Caco-2 (cell line): ENCODE results near the gene DSCAML1. TPM values are rescaled to one million over a fixed set of nuclear protein-coding genes. Genes with fewer than 3 reads are reported as not detected.

Source experiments
- BruUV-seq: library from RNA; stranded (reverse); fragments of 400-500 nt; replicated peaks from 2 replicates; lab custom pipeline; 2021; lab: Mats Ljungman, UMichigan
- CTCF ChIA-PET: fragments of 300-600 bp; sonication (Branson Sonifier 250); formaldehyde crosslinking; loops from one replicate; lab custom pipeline; 2022; ENCODE audit warnings: antibody characterized with exemption; lab: Charles Lee
- POLR2A ChIA-PET: fragments of 300-600 bp; sonication (Branson Sonifier 250); formaldehyde crosslinking; loops from one replicate; lab custom pipeline; 2022; ENCODE audit warnings: antibody characterized with exemption; lab: Charles Lee
- DNase-seq, 2 experiments: peaks; one replicate each; pipeline versions ENCODE4 v3.0.0 to v3.0.0-alpha.2; 2020 to 2022
- H3K27me3 ChIP-seq: replicated peaks from 2 replicates; pipeline ENCODE4 v1.6.0; 2011; ENCODE audit warnings: low read length; ENCODE audit not compliant: control insufficient read depth, insufficient read depth
- H3K36me3 ChIP-seq: 2 replicates; pipeline ENCODE4 v1.5.1; 2011; ENCODE audit warnings: low read length; ENCODE audit not compliant: control insufficient read depth, insufficient read depth
- H3K4me1 ChIP-seq: fragments of 250-450 bp; sonication (Bioruptor Pico); 2 replicates; pipeline ENCODE4 v1.5.1; 2020; ENCODE audit warnings: mild to moderate bottlenecking
- H3K4me3 ChIP-seq: 2 replicates; pipeline ENCODE4 v1.5.1; 2011; ENCODE audit warnings: low read depth, mild to moderate bottlenecking, control low read depth, low read length
- H3K9me3 ChIP-seq: fragments of 250-450 bp; sonication (Bioruptor Pico); 2 replicates; pipeline ENCODE4 v1.5.1; 2020; ENCODE audit warnings: mild to moderate bottlenecking, moderate library complexity
- H3K27ac Mint-ChIP-seq: one replicate; pipeline ENCODE4 v1.8.0; 2022; ENCODE audit warnings: mixed read lengths; ENCODE audit not compliant: unreplicated experiment
- H3K27me3 Mint-ChIP-seq: one replicate; pipeline ENCODE4 v1.8.0; 2022; ENCODE audit warnings: mixed read lengths; ENCODE audit not compliant: insufficient read depth, unreplicated experiment
- H3K36me3 Mint-ChIP-seq: one replicate; pipeline ENCODE4 v1.8.0; 2022; ENCODE audit warnings: mild to moderate bottlenecking, mixed read lengths; ENCODE audit not compliant: insufficient read depth, unreplicated experiment
- H3K4me1 Mint-ChIP-seq: one replicate; pipeline ENCODE4 v1.8.0; 2022; ENCODE audit warnings: low read depth, mixed read lengths; ENCODE audit not compliant: unreplicated experiment
- H3K4me3 Mint-ChIP-seq: one replicate; pipeline ENCODE4 v1.8.0; 2022; ENCODE audit warnings: mild to moderate bottlenecking, moderate library complexity, mixed read lengths; ENCODE audit not compliant: unreplicated experiment
- H3K9me3 Mint-ChIP-seq: one replicate; pipeline ENCODE4 v1.8.0; 2022; ENCODE audit warnings: mixed read lengths; ENCODE audit not compliant: unreplicated experiment
- CTCF ChIP-seq, 2 experiments: fragments of 200-600 bp in 1 of 2; IDR thresholded peaks; 1 replicate in 1 of 2; 2 replicates in 1 of 2; pipeline versions ENCODE4 v1.5.1 to v1.8.0; 2011 to 2022; ENCODE audit warnings: antibody characterized with exemption in 1 of 2, control low read depth in 1 of 2, inconsistent platforms in 1 of 2, low read depth in 1 of 2, low read length in 1 of 2, mild to moderate bottlenecking in 1 of 2, moderate library complexity in 1 of 2; ENCODE audit not compliant: insufficient read depth in 1 of 2, severe bottlenecking in 1 of 2, unreplicated experiment in 1 of 2
- intact Hi-C: fragments of 100-400 bp; cut with micrococcal nuclease; formaldehyde crosslinking; loops from one replicate; pipeline ENCODE4 v1.10.0; 2022; ENCODE audit not compliant: unreplicated experiment
- total RNA-seq: library from RNA; stranded (reverse); gene quantifications from 2 replicates; pipeline ENCODE4 v1.2.3, GENCODE V29; 2022

Gene DSCAML1
- total RNA-seq, 1 experiment from 2014 or later = not detected

GRCh38 chr11:117833401-117833891 lies 36.4 kb upstream of the DSCAML1 start:
- Mint-ChIP-seq H3K27me3 (peaks cover 4% of the 10 kb centered on the region), H3K27ac (no peak overlapping the region), H3K9me3 (no peaks in the 10 kb centered on the region), H3K36me3 (peaks cover 5% of the 10 kb centered on the region), H3K4me1 (peaks cover 38% of the 10 kb centered on the region), H3K4me3 (peak overlapping the region; percentile 12)
- Histone ChIP-seq H3K27me3 (no peaks in the 10 kb centered on the region), H3K9me3 (no peaks in the 10 kb centered on the region), H3K36me3 (no peaks in the 10 kb centered on the region), H3K4me1 (peaks cover 17% of the 10 kb centered on the region), H3K4me3 (no peak overlapping the region)
- BruUV-seq = no TSS peak
- intact Hi-C loops = no loop called here
- ChIA-PET CTCF (interaction anchor here (0.6 to 2.9 kb wide), 17 partner anchors 9 to 1529 kb away, joined by 3 to 26 read pairs (median 5); partner anchors contain the start of gene FXYD2), POLR2A (no interaction called here)
- TF ChIP-seq CTCF (IDR thresholded peaks at IDR 0.05; ENCODE audit: insufficient read depth in 1 of 2, low read depth in 1 of 2, low read length in 1 of 2, severe bottlenecking in 1 of 2, unreplicated experiment in 1 of 2) = no peak
- peak; percentile 84 to 91 for DNase-seq

- Mint-ChIP-seq H3K27me3 (peaks cover 4% of the 10 kb centered on the region), H3K36me3 (peaks cover 5% of the 10 kb centered on the region), H3K9me3 (no peaks in the 10 kb centered on the region), H3K27ac (no peak overlapping the region), H3K4me3 (no peak overlapping the region), H3K4me1 (peaks cover 34% of the 10 kb centered on the region)
- intact Hi-C loops = no loop called here
- Histone ChIP-seq H3K4me3 (no peak overlapping the region), H3K27me3 (no peaks in the 10 kb centered on the region), H3K9me3 (no peaks in the 10 kb centered on the region), H3K36me3 (no peaks in the 10 kb centered on the region), H3K4me1 (peaks cover 17% of the 10 kb centered on the region)
- TF ChIP-seq CTCF (IDR thresholded peaks at IDR 0.05; ENCODE audit: insufficient read depth in 1 of 2, low read depth in 1 of 2, low read length in 1 of 2, severe bottlenecking in 1 of 2, unreplicated experiment in 1 of 2) = no peak
- ChIA-PET CTCF (interaction anchor here (1.2 to 2.9 kb wide), 6 partner anchors 14 to 223 kb away, joined by 5 to 26 read pairs (median 7); no protein-coding TSS in a partner anchor), POLR2A (no interaction called here)
- no TSS peak for BruUV-seq
- DNase-seq = no peak
Measured at GRCh38 chr11:117832511-117832910, 35.5 kb upstream of the DSCAML1 start.

- H3K9me3 Mint-ChIP-seq = no peaks in the 10 kb centered on the region
- DNase-seq = no peak
- H3K36me3 Mint-ChIP-seq = peaks cover 5% of the 10 kb centered on the region
- no peaks in the 10 kb centered on the region for H3K9me3 ChIP-seq
- H3K4me1 ChIP-seq = peaks cover 18% of the 10 kb centered on the region
- no peak overlapping the region for H3K27ac Mint-ChIP-seq
- no peak for TF ChIP-seq CTCF (IDR thresholded peaks at IDR 0.05; ENCODE audit: insufficient read depth in 1 of 2, low read depth in 1 of 2, low read length in 1 of 2, severe bottlenecking in 1 of 2, unreplicated experiment in 1 of 2)
- CTCF ChIA-PET = interaction anchor here (1.7 kb wide), 1 partner anchor 13 kb away, joined by 5 read pairs; no protein-coding TSS in a partner anchor
- peaks cover 4% of the 10 kb centered on the region for H3K27me3 Mint-ChIP-seq
- H3K4me3 Mint-ChIP-seq = no peak overlapping the region
- no peaks in the 10 kb centered on the region for H3K27me3 ChIP-seq
- H3K4me3 ChIP-seq = no peak overlapping the region
- intact Hi-C loops = no loop called here
- POLR2A ChIA-PET = no interaction called here
- no TSS peak for BruUV-seq
- no peaks in the 10 kb centered on the region for H3K36me3 ChIP-seq
- peaks cover 32% of the 10 kb centered on the region for H3K4me1 Mint-ChIP-seq
Measured at GRCh38 chr11:117831661-117832415, 34.8 kb upstream of the DSCAML1 start.
